ENCODE results near the gene PFDN1. TPM values are rescaled to one million over a fixed set of nuclear protein-coding genes. Genes with fewer than 3 reads are reported as not detected.

PFDN1 gene
- total RNA-seq, 6 experiments from 2014 or later: 9.8 to 30.8 (median 14.7) TPM

- H3K4me1 ChIP-seq: peaks cover 0 to 44% (median 21%) of the 10 kb centered on the region in 4 donors
- peak overlapping the region in 1 of 3 donors; percentile 79 for H3K27ac ChIP-seq
- TF ChIP-seq POLR2A (IDR thresholded peaks at IDR 0.05): no peak
- TF ChIP-seq, protein P1, sequence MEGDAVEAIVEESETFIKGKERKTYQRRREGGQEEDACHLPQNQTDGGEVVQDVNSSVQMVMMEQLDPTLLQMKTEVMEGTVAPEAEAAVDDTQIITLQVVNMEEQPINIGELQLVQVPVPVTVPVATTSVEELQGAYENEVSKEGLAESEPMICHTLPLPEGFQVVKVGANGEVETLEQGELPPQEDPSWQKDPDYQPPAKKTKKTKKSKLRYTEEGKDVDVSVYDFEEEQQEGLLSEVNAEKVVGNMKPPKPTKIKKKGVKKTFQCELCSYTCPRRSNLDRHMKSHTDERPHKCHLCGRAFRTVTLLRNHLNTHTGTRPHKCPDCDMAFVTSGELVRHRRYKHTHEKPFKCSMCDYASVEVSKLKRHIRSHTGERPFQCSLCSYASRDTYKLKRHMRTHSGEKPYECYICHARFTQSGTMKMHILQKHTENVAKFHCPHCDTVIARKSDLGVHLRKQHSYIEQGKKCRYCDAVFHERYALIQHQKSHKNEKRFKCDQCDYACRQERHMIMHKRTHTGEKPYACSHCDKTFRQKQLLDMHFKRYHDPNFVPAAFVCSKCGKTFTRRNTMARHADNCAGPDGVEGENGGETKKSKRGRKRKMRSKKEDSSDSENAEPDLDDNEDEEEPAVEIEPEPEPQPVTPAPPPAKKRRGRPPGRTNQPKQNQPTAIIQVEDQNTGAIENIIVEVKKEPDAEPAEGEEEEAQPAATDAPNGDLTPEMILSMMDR (IDR thresholded peaks at IDR 0.05): no peak
- intact Hi-C loops (cut with DNase I): no loop called here
- no peak overlapping the region for H3K4me3 ChIP-seq
- WGBS (ENCODE audit: insufficient coverage, low coverage, low lambda C conversion rate, missing lambda C conversion rate): 80% methylated on average over 1 of the region's 1 CpG
- DNase-seq (no peak), ATAC-seq (no peak)
- no peaks in the 10 kb centered on the region for H3K27me3 ChIP-seq
- H3K9me3 ChIP-seq: no peaks in the 10 kb centered on the region
- H3K36me3 ChIP-seq: no peaks in the 10 kb centered on the region
Measured at GRCh38 chr5:140220698-140221064, 82.2 kb downstream of the PFDN1 start.

DNA sequence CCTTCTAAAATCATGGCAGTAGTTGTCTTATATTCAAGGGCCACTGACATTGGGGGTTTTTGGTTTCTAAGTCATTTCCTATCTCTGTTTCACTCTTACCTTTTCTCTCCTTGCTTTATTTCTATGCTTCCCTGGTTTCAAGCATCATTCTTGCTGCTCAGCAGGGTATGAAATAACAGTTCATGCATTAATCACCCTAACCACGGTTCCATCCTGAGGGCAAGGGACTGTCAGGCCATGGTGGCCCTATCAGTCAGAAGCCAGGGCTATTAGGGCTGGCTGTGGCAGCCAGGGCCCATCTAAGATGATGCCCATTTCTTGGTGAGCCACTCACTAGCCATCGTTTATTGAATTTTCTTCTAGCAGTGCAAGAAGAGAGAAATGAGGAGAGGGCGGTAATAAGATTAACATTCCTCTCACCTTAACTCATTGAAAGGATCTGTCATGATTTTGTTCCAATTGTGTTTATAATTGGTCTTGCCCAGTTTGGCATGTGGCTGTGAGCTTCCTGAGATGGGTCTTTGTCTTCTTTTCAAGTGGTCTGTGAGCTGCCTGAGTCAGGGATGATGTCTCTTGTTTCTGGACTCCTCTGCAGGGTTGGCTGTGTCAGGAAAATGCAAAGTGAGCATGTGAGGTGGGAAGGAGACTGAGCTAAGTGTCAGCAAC is 82.7 kb downstream of the PFDN1 start:
- Histone ChIP-seq H3K27ac (peak overlapping the region; percentile 19 to 79 (median 52)), H3K9me3 (no peaks in the 10 kb centered on the region), H3K4me3 (no peak overlapping the region)

GRCh38 chr5:140219068-140219991 is 83.6 kb downstream of the PFDN1 start:
- DNase-seq: peak in 1 of 3 donors; percentile 74
- H3K9me3 ChIP-seq: no peaks in the 10 kb centered on the region
- H3K4me1 ChIP-seq: peaks cover 0 to 44% (median 21%) of the 10 kb centered on the region in 4 donors
- intact Hi-C loops (cut with DNase I): no loop called here
- TF ChIP-seq POLR2A (IDR thresholded peaks at IDR 0.05): no peak
- TF ChIP-seq, protein P1 (IDR thresholded peaks at IDR 0.05): no peak
- H3K4me3 ChIP-seq: no peak overlapping the region
- ATAC-seq: peak; percentile 65 to 80 (median 72)
- no peaks in the 10 kb centered on the region for H3K27me3 ChIP-seq
- WGBS (ENCODE audit: insufficient coverage, low coverage, low lambda C conversion rate, missing lambda C conversion rate): 20% methylated on average over 8 of the region's 9 CpGs
- peak overlapping the region; percentile 36 to 79 (median 52) for H3K27ac ChIP-seq
- H3K36me3 ChIP-seq: no peaks in the 10 kb centered on the region

More for the DNA sequence above, 82.7 kb downstream of the PFDN1 start:
- Histone ChIP-seq H3K36me3 (no peaks in the 10 kb centered on the region), H3K4me1 (peaks cover 0 to 44% (median 21%) of the 10 kb centered on the region in 4 donors), H3K27me3 (no peaks in the 10 kb centered on the region)
- TF ChIP-seq, protein P1 (IDR thresholded peaks at IDR 0.05): no peak
- TF ChIP-seq POLR2A (IDR thresholded peaks at IDR 0.05): no peak
- ATAC-seq (no peak), DNase-seq (no peak)
- intact Hi-C loops (cut with DNase I): no loop called here
- WGBS (ENCODE audit: insufficient coverage, low coverage, low lambda C conversion rate, missing lambda C conversion rate): 71% methylated on average over 3 of the region's 3 CpGs

- Histone ChIP-seq H3K4me3 (no peak overlapping the region), H3K36me3 (no peaks in the 10 kb centered on the region), H3K27me3 (no peaks in the 10 kb centered on the region), H3K27ac (no peak overlapping the region), H3K9me3 (no peaks in the 10 kb centered on the region), H3K4me1 (peaks cover 0 to 41% (median 19%) of the 10 kb centered on the region in 4 donors)
- DNase-seq (no peak), ATAC-seq (no peak)
- intact Hi-C loops (cut with DNase I): no loop called here
- no peak for TF ChIP-seq POLR2A (IDR thresholded peaks at IDR 0.05)
- TF ChIP-seq, protein P1 (IDR thresholded peaks at IDR 0.05): no peak
- 80% methylated on average over 1 of the region's 1 CpG for WGBS (ENCODE audit: insufficient coverage, low coverage, low lambda C conversion rate, missing lambda C conversion rate)
Measured at GRCh38 chr5:140217299-140218026, 85.4 kb downstream of the PFDN1 start.
